ENCODE data around the gene APBB3. TPM values are rescaled to one million over a fixed set of nuclear protein-coding genes. Genes with fewer than 3 reads are reported as not detected.

Gene APBB3
- total and polyA plus RNA-seq, 9 of the 15 experiments (the other 6 are each of a cell fraction or from before 2014, with no cell fraction given), result 0.17 to 24.3 (median 9.5) TPM

GRCh38 chr5:140548791-140549190 lies 15.6 kb downstream of the APBB3 start:
- CTCF ChIA-PET (ENCODE audit: low intra/inter-chr PET ratio), result no interaction called here
- Histone ChIP-seq H3K36me3 (ENCODE audit: control insufficient read depth, insufficient read depth, low read length) (peaks cover 69% of the 10 kb centered on the region), H3K27me3 (ENCODE audit: control insufficient read depth in 2 of 2, insufficient read depth in 2 of 2, low read length in 2 of 2) (no peaks in the 10 kb centered on the region; a peak in 1 of 5 replicates), H2AFZ (ENCODE audit: low read depth, low read length) (no peak overlapping the region), H3K4me3 (no peak overlapping the region), H3K9me3 (replicated peaks; ENCODE audit: control insufficient read depth, insufficient read depth, low read depth, low read length) (no peaks in the 10 kb centered on the region), H3K9me1 (ENCODE audit: control insufficient read depth, insufficient read depth, low read length) (peaks cover 5% of the 10 kb centered on the region), H3K4me1 (replicated peaks in 1 of 2; ENCODE audit: control insufficient read depth in 2 of 2, insufficient read depth in 2 of 2, low read length in 2 of 2) (peaks cover 35 to 37% of the 10 kb centered on the region in 2 experiments), H3K4me2 (ENCODE audit: insufficient read depth, low read length) (peak overlapping the region; percentile 66; the same call in 1 of the 2 replicates), H3K27ac (ENCODE audit: extremely low read depth, low read depth, low read length) (peak overlapping the region; percentile 61; the same call in 2 of the 3 replicates), H4K20me1 (replicated peaks; ENCODE audit: control insufficient read depth, insufficient read depth, low read length) (peaks cover 14% of the 10 kb centered on the region; the same call in 1 of the 2 replicates), H3K79me2 (ENCODE audit: control insufficient read depth, insufficient read depth, low read length) (peaks cover 15% of the 10 kb centered on the region), H3K9ac (ENCODE audit: insufficient read depth in 1 of 2, low read depth in 2 of 2, low read length in 2 of 2) (peak overlapping the region; percentile 58 to 88; a peak in 2 of 4 replicates)
- POLR2A ChIA-PET, result interaction anchor here (0.6 to 5.3 kb wide), 13 partner anchors 8 to 177 kb away, joined by 3 to 56 read pairs (median 5); partner anchors contain the start of genes APBB3, SLC35A4, SRA1 and WDR55
- intact Hi-C loops (cut with micrococcal nuclease) (loop anchor here (5.0 kb wide), 1 partner anchor 176 kb away; no protein-coding TSS in a partner anchor), in situ Hi-C loops (cut with MboI) (no loop called here)
- ATAC-seq, result 0 out of 3 replicates have a peak, but pooled peaks have one; percentile 0
- WGBS (ENCODE audit: insufficient coverage, low coverage, missing lambda C conversion rate), result 78% methylated on average over 7 of the region's 7 CpGs
- no TSS peak for BruUV-seq (replicated peaks)
- DNase-seq (ENCODE audit: extremely low read depth in 1 of 4, low spot score in 3 of 4), result no peak
- no peak for FAIRE-seq
- TF ChIP-seq ZNF518B (CRISPR knock-in tag; IDR thresholded peaks at IDR 0.05) (no peak), ERF (CRISPR knock-in tag; IDR thresholded peaks at IDR 0.05) (no peak), HINFP (tag; conservative IDR thresholded peaks at IDR 0.05; ENCODE audit: low read depth) (no peak), ZFP36 (IDR thresholded peaks at IDR 0.05; ENCODE audit: low read depth, low read length, partially characterized antibody) (no peak), GATAD2A (IDR thresholded peaks at IDR 0.05) (no peak), HNRNPUL1 (IDR thresholded peaks at IDR 0.05; ENCODE audit: low read length) (0 out of 2 replicates have a peak, but pooled peaks have one; percentile 69), POLR3A (IDR thresholded peaks at IDR 0.05; ENCODE audit: borderline replicate concordance, extremely low read depth, insufficient read depth, insufficient read length) (no peak)

Measured in K562 (cell line).